ENCODE results near the gene ABCF2.

The ABCF2 gene

GRCh38 chr7:151175047-151175792 lies 51.8 kb downstream of the ABCF2 start:
- no peak overlapping the region for H3K27ac Mint-ChIP-seq (ENCODE audit: low read depth)
- peaks cover 4% of the 10 kb centered on the region for H3K36me3 Mint-ChIP-seq (ENCODE audit: insufficient read depth)
- no peak overlapping the region for H3K4me3 Mint-ChIP-seq

GRCh38 chr7:151174246-151175046 lies 52.6 kb downstream of the ABCF2 start:
- ATAC-seq (replicated peaks; ENCODE audit: extremely low read depth, poor library complexity, severe bottlenecking) (no peak), DNase-seq (ENCODE audit: low spot score in 2 of 2) (no peak)
- H3K4me1 Mint-ChIP-seq, result peaks cover 7% of the 10 kb centered on the region
- peaks cover 51% of the 10 kb centered on the region for H3K27me3 Mint-ChIP-seq
- no peak overlapping the region for H3K27ac Mint-ChIP-seq (ENCODE audit: low read depth)
- H3K36me3 Mint-ChIP-seq (ENCODE audit: insufficient read depth), result peaks cover 4% of the 10 kb centered on the region
- no peaks in the 10 kb centered on the region for H3K9me3 Mint-ChIP-seq
- H3K4me3 Mint-ChIP-seq, result no peak overlapping the region

More at GRCh38 chr7:151175047-151175792, 51.8 kb downstream of the ABCF2 start:
- no peak for DNase-seq (ENCODE audit: low spot score in 2 of 2)
- Mint-ChIP-seq H3K27me3 (peaks cover 43% of the 10 kb centered on the region), H3K4me1 (peaks cover 7% of the 10 kb centered on the region), H3K9me3 (no peaks in the 10 kb centered on the region)
- no peak for ATAC-seq (replicated peaks; ENCODE audit: extremely low read depth, poor library complexity, severe bottlenecking)

- no peak for ATAC-seq (replicated peaks; ENCODE audit: extremely low read depth, poor library complexity, severe bottlenecking)
- H3K36me3 Mint-ChIP-seq (ENCODE audit: insufficient read depth), result peaks cover 4% of the 10 kb centered on the region
- H3K4me1 Mint-ChIP-seq, result peaks cover 10% of the 10 kb centered on the region
- no peak overlapping the region for H3K27ac Mint-ChIP-seq (ENCODE audit: low read depth)
- no peak for DNase-seq (ENCODE audit: low spot score in 2 of 2)
- no peaks in the 10 kb centered on the region for H3K9me3 Mint-ChIP-seq
- peaks cover 52% of the 10 kb centered on the region for H3K27me3 Mint-ChIP-seq
- H3K4me3 Mint-ChIP-seq, result no peak overlapping the region
Observed at GRCh38 chr7:151173386-151174245, 53.4 kb downstream of the ABCF2 start.

DNA sequence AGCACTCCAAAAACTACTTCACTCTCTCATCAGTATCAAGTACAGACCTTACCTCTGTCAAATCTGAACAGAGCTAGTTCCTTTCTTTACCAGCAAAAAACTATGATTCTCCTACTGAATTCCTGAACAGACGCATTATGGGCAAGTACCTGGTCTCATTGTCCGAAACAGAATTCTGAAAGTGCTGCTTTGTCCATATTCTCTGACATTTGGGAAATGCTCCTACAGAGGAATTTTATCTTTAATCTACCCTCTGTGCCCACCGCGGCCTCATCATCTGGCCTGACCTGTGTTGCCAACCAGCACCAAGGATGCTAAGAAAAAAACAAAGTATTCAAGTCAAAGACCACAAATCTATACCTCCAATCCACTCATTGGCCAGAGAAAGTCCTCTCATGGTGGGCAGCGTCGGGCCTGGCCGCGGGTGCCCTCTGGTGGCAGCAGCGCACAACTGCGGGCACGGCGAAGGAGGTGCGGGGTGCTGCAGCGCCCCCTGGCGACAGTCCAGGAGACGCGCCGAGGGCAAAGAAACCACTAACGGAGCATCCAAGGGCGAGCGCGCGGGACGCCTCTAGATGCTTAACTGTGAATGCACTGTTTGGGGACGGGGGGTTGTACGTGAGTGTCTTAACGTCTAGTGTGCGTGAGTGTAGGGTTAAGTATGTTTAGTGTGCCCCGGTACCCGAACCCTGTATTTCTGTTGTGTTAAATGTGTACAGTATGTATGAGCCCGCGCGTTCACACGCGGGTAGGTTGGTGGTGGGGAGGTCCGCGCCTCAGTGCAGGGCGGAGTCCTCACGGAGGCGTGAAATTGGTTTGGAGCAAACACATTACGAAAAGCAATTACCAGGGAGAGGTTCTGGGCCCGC lies 54.5 kb downstream of the ABCF2 start:
- Mint-ChIP-seq H3K27me3 (peaks cover 57% of the 10 kb centered on the region), H3K27ac (ENCODE audit: low read depth) (no peak overlapping the region)
- peak; percentile 57 for ATAC-seq (replicated peaks; ENCODE audit: extremely low read depth, poor library complexity, severe bottlenecking)

GRCh38 chr7:151168787-151169162 lies 58.2 kb downstream of the ABCF2 start:
- H3K27ac Mint-ChIP-seq (ENCODE audit: low read depth), result no peak overlapping the region
- H3K36me3 Mint-ChIP-seq (ENCODE audit: insufficient read depth), result peaks cover 5% of the 10 kb centered on the region
- H3K4me3 Mint-ChIP-seq, result peak overlapping the region; percentile 67
- ATAC-seq (replicated peaks; ENCODE audit: extremely low read depth, poor library complexity, severe bottlenecking), result no peak
- H3K27me3 Mint-ChIP-seq, result peaks cover 57% of the 10 kb centered on the region
- H3K9me3 Mint-ChIP-seq, result no peaks in the 10 kb centered on the region
- H3K4me1 Mint-ChIP-seq, result peaks cover 15% of the 10 kb centered on the region
- no peak for DNase-seq (ENCODE audit: low spot score in 2 of 2)

More for the DNA sequence above, 54.5 kb downstream of the ABCF2 start:
- DNase-seq (ENCODE audit: low spot score in 2 of 2), result peak; percentile 64 to 71
- H3K9me3 Mint-ChIP-seq, result no peaks in the 10 kb centered on the region
- H3K36me3 Mint-ChIP-seq (ENCODE audit: insufficient read depth), result peaks cover 5% of the 10 kb centered on the region
- H3K4me3 Mint-ChIP-seq, result no peak overlapping the region
- H3K4me1 Mint-ChIP-seq, result peaks cover 15% of the 10 kb centered on the region

GRCh38 chr7:151168003-151168786 lies 58.8 kb downstream of the ABCF2 start:
- H3K9me3 Mint-ChIP-seq, result no peaks in the 10 kb centered on the region
- peaks cover 51% of the 10 kb centered on the region for H3K27me3 Mint-ChIP-seq
- no peak overlapping the region for H3K27ac Mint-ChIP-seq (ENCODE audit: low read depth)
- ATAC-seq (replicated peaks; ENCODE audit: extremely low read depth, poor library complexity, severe bottlenecking) (peak; percentile 85), DNase-seq (ENCODE audit: low spot score in 2 of 2) (peak; percentile 35 to 54)
- H3K36me3 Mint-ChIP-seq (ENCODE audit: insufficient read depth), result peaks cover 5% of the 10 kb centered on the region
- H3K4me3 Mint-ChIP-seq, result peak overlapping the region; percentile 67
- H3K4me1 Mint-ChIP-seq, result peaks cover 15% of the 10 kb centered on the region

DNA sequence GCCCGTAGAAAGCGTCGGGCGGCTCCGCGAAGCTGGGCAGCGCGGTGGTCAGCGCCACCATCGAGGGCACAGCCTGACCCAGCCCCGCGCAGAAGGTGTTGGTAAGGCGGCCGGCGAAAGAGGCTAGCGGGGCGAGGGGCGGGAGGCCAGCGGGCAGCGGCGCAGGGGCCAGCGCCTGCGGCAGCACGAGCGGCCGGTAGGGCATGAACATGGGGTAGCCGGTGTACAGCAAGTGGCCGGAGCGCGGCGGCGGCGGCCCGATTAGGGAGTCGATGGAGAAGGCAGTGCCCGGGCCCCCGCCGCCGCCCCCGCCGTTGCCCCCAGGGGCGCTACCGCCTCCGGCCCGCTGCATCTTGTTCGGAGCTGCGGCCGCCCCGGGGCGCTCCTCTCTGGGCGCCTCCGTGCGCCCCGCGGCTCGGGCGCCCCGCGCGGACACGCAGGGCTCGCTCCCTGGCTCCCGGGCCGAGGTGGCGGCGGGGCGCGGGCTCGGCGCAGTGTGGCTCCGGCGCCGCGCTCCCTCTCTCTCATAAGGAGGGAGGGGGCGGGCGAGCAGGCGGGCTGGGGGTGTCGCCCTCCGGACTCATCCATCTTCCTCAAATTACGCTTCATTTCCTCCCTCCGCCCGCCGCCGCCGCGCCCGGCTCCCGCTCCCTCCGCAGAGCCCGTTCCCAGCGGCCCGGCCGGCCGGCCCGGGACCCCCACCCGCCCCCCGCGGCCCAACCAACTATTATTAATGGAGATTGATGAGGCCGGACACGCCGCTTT lies 59.6 kb downstream of the ABCF2 start, which contains the start of gene GBX1:
Gene GBX1 (minus strand): TSS at position 498 of the 765 bp plus-strand sequence. CDS start 146 bp downstream, at position 352.
- ATAC-seq (replicated peaks; ENCODE audit: extremely low read depth, poor library complexity, severe bottlenecking) (peak; percentile 64), DNase-seq (ENCODE audit: low spot score in 2 of 2) (no peak)
- Mint-ChIP-seq H3K4me3 (peak within 1 kb of the TSS; percentile 67), H3K27ac (ENCODE audit: low read depth) (no peak within 1 kb of the TSS), H3K9me3 (no peaks in the 10 kb centered on the region), H3K27me3 (peaks cover 43% of the 10 kb centered on the region), H3K36me3 (ENCODE audit: insufficient read depth) (peaks cover 5% of the 10 kb centered on the region), H3K4me1 (peaks cover 10% of the 10 kb centered on the region)

DNA sequence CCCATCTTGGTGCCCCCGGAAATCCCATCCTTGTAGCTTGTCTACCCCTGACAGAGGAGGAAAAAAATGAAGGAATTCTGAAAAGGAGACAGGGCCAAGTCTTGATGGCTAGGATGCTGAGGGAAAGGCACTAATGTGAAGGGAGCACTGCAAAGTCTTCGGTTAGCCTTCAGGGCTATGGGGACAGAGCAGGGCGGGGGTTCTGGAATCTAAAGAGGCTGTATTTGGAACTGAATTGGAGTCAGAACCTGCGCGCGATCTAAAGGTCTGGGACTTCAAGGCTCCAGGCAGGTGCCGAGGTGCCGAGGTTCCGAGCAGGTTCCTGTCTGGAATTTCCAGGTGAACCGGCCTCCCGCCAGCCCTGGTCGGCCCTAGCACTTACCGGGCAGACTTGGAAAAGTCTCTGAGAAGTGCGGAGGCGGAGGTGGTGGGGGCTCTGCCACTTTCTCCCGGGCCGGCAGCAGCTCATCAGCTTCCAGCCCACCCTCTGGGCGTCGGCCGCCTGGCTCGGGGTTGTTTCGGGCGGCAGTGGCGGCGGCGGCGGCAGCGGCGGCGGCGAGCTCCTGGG lies 60.3 kb downstream of the ABCF2 start:
- Mint-ChIP-seq H3K27me3 (peaks cover 38% of the 10 kb centered on the region), H3K9me3 (no peaks in the 10 kb centered on the region), H3K36me3 (ENCODE audit: insufficient read depth) (peaks cover 3% of the 10 kb centered on the region), H3K27ac (ENCODE audit: low read depth) (no peak overlapping the region), H3K4me3 (peak overlapping the region; percentile 42), H3K4me1 (peaks cover 8% of the 10 kb centered on the region)
- ATAC-seq (replicated peaks; ENCODE audit: extremely low read depth, poor library complexity, severe bottlenecking), result no peak
- no peak for DNase-seq (ENCODE audit: low spot score in 2 of 2)
